Uterus (tissue), 4 donors: ENCODE results near the gene CD8A. TPM values are rescaled to one million over a fixed set of nuclear protein-coding genes. Genes with fewer than 3 reads are reported as not detected.

Source experiments
- DNase-seq, 2 donors: peaks; one replicate each; pipeline ENCODE4 v3.0.0-alpha.2; 2019 to 2020
- H3K27ac ChIP-seq, 2 donors: fragments of 200-600 bp; sonication (generic); 1 replicate in 1 of 2; 2 replicates in 1 of 2; pipeline ENCODE4 v1.5.1; 2016 to 2018
- H3K27me3 ChIP-seq, 2 donors: fragments of 200-600 bp; sonication (generic); one replicate each; pipeline ENCODE4 v1.5.1; 2018 to 2019; ENCODE audit warnings: control low read depth in 1 of 2
- H3K36me3 ChIP-seq, 2 donors: fragments of 200-600 bp; sonication (generic); one replicate each; pipeline ENCODE4 v1.5.1; 2019; ENCODE audit warnings: control low read depth in 1 of 2
- H3K4me1 ChIP-seq, 2 donors: fragments of 200-600 bp; sonication (generic); one replicate each; pipeline ENCODE4 v1.5.1; 2018 to 2019; ENCODE audit warnings: control low read depth in 1 of 2
- H3K4me3 ChIP-seq, 2 donors: fragments of 200-600 bp; sonication (generic); 1 replicate in 1 of 2; 2 replicates in 1 of 2; pipeline ENCODE4 v1.5.1; 2018 to 2019; ENCODE audit warnings: mild to moderate bottlenecking in 1 of 2
- H3K9me3 ChIP-seq, 2 donors: fragments of 200-600 bp; sonication (generic); one replicate each; pipeline ENCODE4 v1.5.1; 2019; ENCODE audit warnings: control low read depth in 1 of 2
- CTCF ChIP-seq, 4 experiments: fragments of 200-600 bp in 2 of 4; fragments of 450-650 bp in 2 of 4; sonication (generic) in 2 of 4; IDR thresholded peaks; one replicate each; pipeline ENCODE4 v1.5.1; 2016 to 2019; ENCODE audit warnings: antibody characterized with exemption in 4 of 4, mild to moderate bottlenecking in 2 of 4, moderate library complexity in 1 of 4
- POLR2A ChIP-seq, 2 donors: fragments of 450-650 bp; IDR thresholded peaks; one replicate each; pipeline ENCODE4 v1.6.1; 2016; ENCODE audit warnings: antibody characterized with exemption in 2 of 2, mild to moderate bottlenecking in 1 of 2, moderate library complexity in 1 of 2
- intact Hi-C: fragments of 100-400 bp; cut with DNase I; formaldehyde crosslinking; loops from one replicate; pipeline ENCODE4 v1.15.1; 2023; ENCODE audit warnings: low total_unique reads
- total RNA-seq, 4 donors: library from RNA; depleted of rRNA in 3 of 4; stranded (reverse); fragments of >200 nt in 3 of 4; gene quantifications; one replicate each; pipeline versions ENCODE4 v1.1.0 to v1.2.4, GENCODE V29; 2014 to 2023
- donor health status: DM: yes; HTN: yes; CAD: no.

Gene CD8A
- total RNA-seq, 4 donors from 2014 or later: 0.07 to 38.5 (median 1.2) TPM

- no peaks in the 10 kb centered on the region for H3K36me3 ChIP-seq
- intact Hi-C loops: no loop called here
- no peak overlapping the region for H3K4me3 ChIP-seq
- H3K27me3 ChIP-seq: no peaks in the 10 kb centered on the region
- no peak overlapping the region for H3K27ac ChIP-seq
- no peaks in the 10 kb centered on the region for H3K9me3 ChIP-seq
- H3K4me1 ChIP-seq: no peaks in the 10 kb centered on the region
- DNase-seq: no peak
- TF ChIP-seq CTCF (IDR thresholded peaks at IDR 0.05) (no peak), POLR2A (IDR thresholded peaks at IDR 0.05) (no peak)
Observed at GRCh38 chr2:86832334-86833096, 41.8 kb upstream of the CD8A start.

DNA sequence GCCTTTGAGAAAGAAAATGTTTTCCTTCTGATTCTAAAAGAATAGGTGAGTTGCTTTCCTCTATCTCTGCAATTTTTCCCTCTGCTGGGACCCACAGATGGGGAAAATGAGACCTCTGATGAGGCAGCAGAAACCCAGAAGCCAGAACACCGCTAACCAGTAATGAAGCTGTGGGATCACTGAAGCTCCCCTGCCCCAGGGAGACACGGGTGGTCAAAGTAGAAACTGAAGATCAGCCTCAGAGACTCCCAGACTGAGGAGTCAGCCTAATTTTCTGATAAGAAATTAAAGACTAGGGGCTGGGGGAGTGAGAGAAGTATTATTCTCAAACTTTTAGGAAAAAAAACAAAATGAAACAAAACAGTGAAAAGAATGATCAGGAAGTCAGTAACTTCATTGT lies 40.8 kb upstream of the CD8A start:
- intact Hi-C loops: no loop called here
- DNase-seq: no peak
- Histone ChIP-seq H3K9me3 (no peaks in the 10 kb centered on the region), H3K4me3 (no peak overlapping the region), H3K27me3 (no peaks in the 10 kb centered on the region), H3K36me3 (no peaks in the 10 kb centered on the region), H3K4me1 (no peaks in the 10 kb centered on the region), H3K27ac (no peak overlapping the region)
- TF ChIP-seq CTCF (IDR thresholded peaks at IDR 0.05): no peak

- intact Hi-C loops: no loop called here
- TF ChIP-seq CTCF (IDR thresholded peaks at IDR 0.05) (no peak), POLR2A (IDR thresholded peaks at IDR 0.05) (no peak)
Observed at GRCh38 chr2:86826951-86827350, 36.2 kb upstream of the CD8A start.

GRCh38 chr2:86825693-86826381 lies 35.1 kb upstream of the CD8A start:
- intact Hi-C loops: no loop called here
- no peak overlapping the region for H3K4me3 ChIP-seq
- DNase-seq: no peak
- no peak overlapping the region for H3K27ac ChIP-seq
- H3K27me3 ChIP-seq: no peaks in the 10 kb centered on the region
- H3K4me1 ChIP-seq: no peaks in the 10 kb centered on the region
- H3K9me3 ChIP-seq: peaks cover 0 to 4% of the 10 kb centered on the region in 2 donors
- TF ChIP-seq CTCF (IDR thresholded peaks at IDR 0.05): no peak
- TF ChIP-seq POLR2A (IDR thresholded peaks at IDR 0.05): no peak
- no peaks in the 10 kb centered on the region for H3K36me3 ChIP-seq

More at GRCh38 chr2:86826951-86827350, 36.2 kb upstream of the CD8A start:
- Histone ChIP-seq H3K27me3 (no peaks in the 10 kb centered on the region), H3K36me3 (no peaks in the 10 kb centered on the region), H3K4me3 (no peak overlapping the region), H3K9me3 (peaks cover 0 to 4% of the 10 kb centered on the region in 2 donors), H3K27ac (no peak overlapping the region), H3K4me1 (no peaks in the 10 kb centered on the region)
- no peak for DNase-seq

GRCh38 chr2:86825036-86825692 lies 34.5 kb upstream of the CD8A start:
- Histone ChIP-seq H3K27me3 (no peaks in the 10 kb centered on the region), H3K9me3 (peaks cover 0 to 4% of the 10 kb centered on the region in 2 donors), H3K36me3 (no peaks in the 10 kb centered on the region), H3K4me3 (no peak overlapping the region), H3K27ac (no peak overlapping the region), H3K4me1 (no peaks in the 10 kb centered on the region)
- DNase-seq: no peak
- intact Hi-C loops: no loop called here
- TF ChIP-seq CTCF (IDR thresholded peaks at IDR 0.05): no peak
